WTC11 (cell line): Measurements from ENCODE around the gene CTLA4. TPM values are rescaled to one million over a fixed set of nuclear protein-coding genes. Genes with fewer than 3 reads are reported as not detected.

Experiments used
- ATAC-seq: fragments of 200-7000 bp; cut with Tn5 transposase; 2 replicates; pipeline ENCODE4 v1.10.0; 2021; ENCODE audit warnings: mild to moderate bottlenecking, moderate library complexity
- CTCF ChIA-PET: fragments of 300-600 bp; sonication (Branson Sonifier 250); formaldehyde crosslinking; loops from one replicate; lab custom pipeline; 2021; ENCODE audit warnings: antibody characterized with exemption; lab: Charles Lee
- POLR2A ChIA-PET: fragments of 350-600 bp; sonication (Branson Sonifier 250); formaldehyde crosslinking; loops from one replicate; lab custom pipeline; 2021; ENCODE audit warnings: antibody characterized with exemption; lab: Charles Lee
- DNase-seq: peaks from one replicate; pipeline ENCODE4 v3.0.0; 2021; ENCODE audit warnings: low spot score
- H3K27ac Mint-ChIP-seq: 2 replicates; pipeline ENCODE4 v1.8.0; 2021; ENCODE audit warnings: mixed read lengths
- H3K27me3 Mint-ChIP-seq: 2 replicates; pipeline ENCODE4 v1.8.0; 2021; ENCODE audit warnings: low read depth, mild to moderate bottlenecking, moderate library complexity, mixed read lengths
- H3K36me3 Mint-ChIP-seq: 2 replicates; pipeline ENCODE4 v1.8.0; 2021; ENCODE audit warnings: mixed read lengths
- H3K4me1 Mint-ChIP-seq: 2 replicates; pipeline ENCODE4 v1.8.0; 2022; ENCODE audit warnings: mixed read lengths
- H3K4me3 Mint-ChIP-seq: 2 replicates; pipeline ENCODE4 v1.8.0; 2021; ENCODE audit warnings: mild to moderate bottlenecking, moderate library complexity, mixed read lengths
- H3K9me3 Mint-ChIP-seq: 2 replicates; pipeline ENCODE4 v1.8.0; 2021; ENCODE audit warnings: mixed read lengths
- ATF1 ChIP-seq: sonication (generic); formaldehyde crosslinking; IDR thresholded peaks from 2 replicates; pipeline ENCODE4 v1.8.1; 2023; ENCODE audit warnings: mild to moderate bottlenecking, moderate library complexity, missing genetic modification reagents
- CREB1 ChIP-seq: sonication (generic); formaldehyde crosslinking; IDR thresholded peaks from 2 replicates; pipeline ENCODE4 v1.8.0; 2023; ENCODE audit warnings: mild to moderate bottlenecking, missing genetic modification reagents
- CREM ChIP-seq: sonication (generic); formaldehyde crosslinking; IDR thresholded peaks from 2 replicates; pipeline ENCODE4 v1.8.1; 2022; ENCODE audit warnings: mild to moderate bottlenecking, missing genetic modification reagents, moderate library complexity
- E2F1 ChIP-seq: sonication (generic); formaldehyde crosslinking; IDR thresholded peaks from 2 replicates; pipeline ENCODE4 v1.8.0; 2022; ENCODE audit warnings: mild to moderate bottlenecking, missing genetic modification reagents
- ELF4 ChIP-seq: sonication (generic); formaldehyde crosslinking; IDR thresholded peaks from 2 replicates; pipeline ENCODE4 v1.8.1; 2022; ENCODE audit warnings: low read depth, mild to moderate bottlenecking, moderate library complexity, missing genetic modification reagents
- ESRRA ChIP-seq: sonication (generic); formaldehyde crosslinking; IDR thresholded peaks from 2 replicates; pipeline ENCODE4 v1.8.1; 2022; ENCODE audit warnings: mild to moderate bottlenecking, missing genetic modification reagents, borderline replicate concordance
- FOXP1 ChIP-seq: sonication (generic); formaldehyde crosslinking; IDR thresholded peaks from 2 replicates; pipeline ENCODE4 v1.8.0; 2022; ENCODE audit warnings: missing genetic modification reagents, mild to moderate bottlenecking, moderate library complexity, borderline replicate concordance
- FOXP4 ChIP-seq: sonication (generic); formaldehyde crosslinking; IDR thresholded peaks from 2 replicates; pipeline ENCODE4 v1.8.0; 2022; ENCODE audit warnings: mild to moderate bottlenecking, missing genetic modification reagents
- HMGXB4 ChIP-seq: sonication (generic); formaldehyde crosslinking; IDR thresholded peaks from 2 replicates; pipeline ENCODE4 v1.8.1; 2023; ENCODE audit warnings: mild to moderate bottlenecking, moderate library complexity, missing genetic modification reagents
- NR1H2 ChIP-seq: sonication (generic); formaldehyde crosslinking; IDR thresholded peaks from 2 replicates; pipeline ENCODE4 v1.9.0; 2021; ENCODE audit warnings: mild to moderate bottlenecking, moderate library complexity, missing genetic modification reagents
- NR3C1 ChIP-seq: sonication (generic); formaldehyde crosslinking; conservative IDR thresholded peaks from 2 replicates; pipeline ENCODE4 v1.8.1; 2023; ENCODE audit warnings: low read depth, mild to moderate bottlenecking, missing genetic modification reagents
- TEAD4 ChIP-seq: sonication (generic); formaldehyde crosslinking; IDR thresholded peaks from 2 replicates; pipeline ENCODE4 v1.8.0; 2022; ENCODE audit warnings: mild to moderate bottlenecking, missing genetic modification reagents
- ZBTB43 ChIP-seq: sonication (generic); formaldehyde crosslinking; IDR thresholded peaks from 2 replicates; pipeline ENCODE4 v1.8.1; 2023; ENCODE audit warnings: mild to moderate bottlenecking, missing genetic modification reagents
- ZNF121 ChIP-seq: sonication (generic); formaldehyde crosslinking; IDR thresholded peaks from 2 replicates; pipeline ENCODE4 v1.8.0; 2023; ENCODE audit warnings: missing genetic modification reagents
- ZNF138 ChIP-seq: sonication (generic); formaldehyde crosslinking; conservative IDR thresholded peaks from 2 replicates; pipeline ENCODE4 v1.8.1; 2022; ENCODE audit warnings: mild to moderate bottlenecking, moderate library complexity, missing genetic modification reagents
- ZNF423 ChIP-seq: fragments of 250-450 bp; sonication (Bioruptor Pico); IDR thresholded peaks from 2 replicates; pipeline ENCODE4 v2.1.2; 2022; ENCODE audit warnings: mild to moderate bottlenecking, moderate library complexity
- total RNA-seq: library from RNA; stranded (reverse); gene quantifications from 3 replicates; pipeline ENCODE4 v1.2.3, GENCODE V29; 2021
- TF ChIP-seq, protein P1 (sequence below): fragments of 250-450 bp; sonication (Bioruptor Pico); IDR thresholded peaks from 2 replicates; pipeline ENCODE4 v1.9.0; 2021; ENCODE audit warnings: moderate library complexity, mild to moderate bottlenecking, inconsistent platforms, borderline replicate concordance
- TF ChIP-seq, protein P2 (sequence below): sonication (generic); formaldehyde crosslinking; IDR thresholded peaks from 2 replicates; pipeline ENCODE4 v1.8.0; 2022; ENCODE audit warnings: mild to moderate bottlenecking, missing genetic modification reagents
- TF ChIP-seq, protein P3 (sequence below): sonication (generic); formaldehyde crosslinking; conservative IDR thresholded peaks from 2 replicates; pipeline ENCODE4 v1.8.1; 2022; ENCODE audit warnings: mild to moderate bottlenecking, missing genetic modification reagents
- TF ChIP-seq, protein P4 (sequence below): sonication (generic); formaldehyde crosslinking; IDR thresholded peaks from 2 replicates; pipeline ENCODE4 v1.8.1; 2022; ENCODE audit warnings: low read depth, missing genetic modification reagents, borderline replicate concordance
- TF ChIP-seq, protein P5 (sequence below): fragments of 250-450 bp; sonication (Bioruptor Pico); IDR thresholded peaks from 2 replicates; pipeline ENCODE4 v1.9.0; 2021; ENCODE audit warnings: mild to moderate bottlenecking, borderline replicate concordance

Gene CTLA4
- total RNA-seq, 1 experiment from 2014 or later = 0.31 TPM

GRCh38 chr2:203909261-203909967, 41.8 kb downstream of the CTLA4 start:
- Mint-ChIP-seq H3K4me1 (peaks cover 4% of the 10 kb centered on the region), H3K4me3 (no peak overlapping the region), H3K27ac (no peak overlapping the region), H3K27me3 (no peaks in the 10 kb centered on the region), H3K36me3 (no peaks in the 10 kb centered on the region), H3K9me3 (no peaks in the 10 kb centered on the region)
- ChIA-PET POLR2A (no interaction called here), CTCF (interaction anchor here (0.6 to 2.0 kb wide), 18 partner anchors 9 to 469 kb away, joined by 3 to 17 read pairs (median 3); partner anchors contain the start of gene RAPH1)
- no peak for TF ChIP-seq NR1H2 (CRISPR knock-in tag)
- TF ChIP-seq ZBTB43 = no peak
- TF ChIP-seq, protein P1, sequence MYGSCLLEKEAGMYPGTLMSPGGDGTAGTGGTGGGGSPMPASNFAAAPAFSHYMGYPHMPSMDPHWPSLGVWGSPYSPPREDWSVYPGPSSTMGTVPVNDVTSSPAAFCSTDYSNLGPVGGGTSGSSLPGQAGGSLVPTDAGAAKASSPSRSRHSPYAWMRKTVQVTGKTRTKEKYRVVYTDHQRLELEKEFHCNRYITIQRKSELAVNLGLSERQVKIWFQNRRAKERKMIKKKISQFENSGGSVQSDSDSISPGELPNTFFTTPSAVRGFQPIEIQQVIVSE = no peak
- no peak for TF ChIP-seq HMGXB4
- TF ChIP-seq, protein P2, sequence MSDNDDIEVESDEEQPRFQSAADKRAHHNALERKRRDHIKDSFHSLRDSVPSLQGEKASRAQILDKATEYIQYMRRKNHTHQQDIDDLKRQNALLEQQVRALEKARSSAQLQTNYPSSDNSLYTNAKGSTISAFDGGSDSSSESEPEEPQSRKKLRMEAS (CRISPR knock-in tag) = no peak
- no peak for TF ChIP-seq ZNF423 (CRISPR knock-in tag)
- TF ChIP-seq NR3C1 (CRISPR knock-in tag) = no peak
- TF ChIP-seq, protein P3, sequence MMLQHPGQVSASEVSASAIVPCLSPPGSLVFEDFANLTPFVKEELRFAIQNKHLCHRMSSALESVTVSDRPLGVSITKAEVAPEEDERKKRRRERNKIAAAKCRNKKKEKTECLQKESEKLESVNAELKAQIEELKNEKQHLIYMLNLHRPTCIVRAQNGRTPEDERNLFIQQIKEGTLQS = no peak
- no peak for TF ChIP-seq CREM (CRISPR knock-in tag)
- no peak for TF ChIP-seq FOXP1 (CRISPR knock-in tag)
- TF ChIP-seq CREB1 (CRISPR knock-in tag) = no peak
- TF ChIP-seq, protein P4, sequence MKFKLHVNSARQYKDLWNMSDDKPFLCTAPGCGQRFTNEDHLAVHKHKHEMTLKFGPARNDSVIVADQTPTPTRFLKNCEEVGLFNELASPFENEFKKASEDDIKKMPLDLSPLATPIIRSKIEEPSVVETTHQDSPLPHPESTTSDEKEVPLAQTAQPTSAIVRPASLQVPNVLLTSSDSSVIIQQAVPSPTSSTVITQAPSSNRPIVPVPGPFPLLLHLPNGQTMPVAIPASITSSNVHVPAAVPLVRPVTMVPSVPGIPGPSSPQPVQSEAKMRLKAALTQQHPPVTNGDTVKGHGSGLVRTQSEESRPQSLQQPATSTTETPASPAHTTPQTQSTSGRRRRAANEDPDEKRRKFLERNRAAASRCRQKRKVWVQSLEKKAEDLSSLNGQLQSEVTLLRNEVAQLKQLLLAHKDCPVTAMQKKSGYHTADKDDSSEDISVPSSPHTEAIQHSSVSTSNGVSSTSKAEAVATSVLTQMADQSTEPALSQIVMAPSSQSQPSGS = no peak
- TF ChIP-seq E2F1 (CRISPR knock-in tag) = no peak
- no peak for TF ChIP-seq ESRRA (CRISPR knock-in tag)
- peak; percentile 85 for ATAC-seq
- DNase-seq = no peak

GRCh38 chr2:203909974-203910373, 42.4 kb downstream of the CTLA4 start:
- ATAC-seq (no peak), DNase-seq (no peak)
- no peak overlapping the region for H3K4me3 Mint-ChIP-seq
- H3K27me3 Mint-ChIP-seq = no peaks in the 10 kb centered on the region
- H3K36me3 Mint-ChIP-seq = no peaks in the 10 kb centered on the region
- H3K4me1 Mint-ChIP-seq = peaks cover 4% of the 10 kb centered on the region
- no peak overlapping the region for H3K27ac Mint-ChIP-seq
- ChIA-PET POLR2A (no interaction called here), CTCF (interaction anchor here (0.6 to 2.0 kb wide), 16 partner anchors 8 to 470 kb away, joined by 3 to 17 read pairs (median 3); partner anchors contain the start of gene RAPH1)
- no peaks in the 10 kb centered on the region for H3K9me3 Mint-ChIP-seq
- TF ChIP-seq ZNF138 (CRISPR knock-in tag) (no peak), TEAD4 (CRISPR knock-in tag) (no peak), ZNF423 (CRISPR knock-in tag) (no peak), ZNF121 (CRISPR knock-in tag) (no peak), ELF4 (CRISPR knock-in tag) (no peak), FOXP4 (CRISPR knock-in tag) (no peak), ATF1 (CRISPR knock-in tag) (no peak)
- TF ChIP-seq, protein P5, sequence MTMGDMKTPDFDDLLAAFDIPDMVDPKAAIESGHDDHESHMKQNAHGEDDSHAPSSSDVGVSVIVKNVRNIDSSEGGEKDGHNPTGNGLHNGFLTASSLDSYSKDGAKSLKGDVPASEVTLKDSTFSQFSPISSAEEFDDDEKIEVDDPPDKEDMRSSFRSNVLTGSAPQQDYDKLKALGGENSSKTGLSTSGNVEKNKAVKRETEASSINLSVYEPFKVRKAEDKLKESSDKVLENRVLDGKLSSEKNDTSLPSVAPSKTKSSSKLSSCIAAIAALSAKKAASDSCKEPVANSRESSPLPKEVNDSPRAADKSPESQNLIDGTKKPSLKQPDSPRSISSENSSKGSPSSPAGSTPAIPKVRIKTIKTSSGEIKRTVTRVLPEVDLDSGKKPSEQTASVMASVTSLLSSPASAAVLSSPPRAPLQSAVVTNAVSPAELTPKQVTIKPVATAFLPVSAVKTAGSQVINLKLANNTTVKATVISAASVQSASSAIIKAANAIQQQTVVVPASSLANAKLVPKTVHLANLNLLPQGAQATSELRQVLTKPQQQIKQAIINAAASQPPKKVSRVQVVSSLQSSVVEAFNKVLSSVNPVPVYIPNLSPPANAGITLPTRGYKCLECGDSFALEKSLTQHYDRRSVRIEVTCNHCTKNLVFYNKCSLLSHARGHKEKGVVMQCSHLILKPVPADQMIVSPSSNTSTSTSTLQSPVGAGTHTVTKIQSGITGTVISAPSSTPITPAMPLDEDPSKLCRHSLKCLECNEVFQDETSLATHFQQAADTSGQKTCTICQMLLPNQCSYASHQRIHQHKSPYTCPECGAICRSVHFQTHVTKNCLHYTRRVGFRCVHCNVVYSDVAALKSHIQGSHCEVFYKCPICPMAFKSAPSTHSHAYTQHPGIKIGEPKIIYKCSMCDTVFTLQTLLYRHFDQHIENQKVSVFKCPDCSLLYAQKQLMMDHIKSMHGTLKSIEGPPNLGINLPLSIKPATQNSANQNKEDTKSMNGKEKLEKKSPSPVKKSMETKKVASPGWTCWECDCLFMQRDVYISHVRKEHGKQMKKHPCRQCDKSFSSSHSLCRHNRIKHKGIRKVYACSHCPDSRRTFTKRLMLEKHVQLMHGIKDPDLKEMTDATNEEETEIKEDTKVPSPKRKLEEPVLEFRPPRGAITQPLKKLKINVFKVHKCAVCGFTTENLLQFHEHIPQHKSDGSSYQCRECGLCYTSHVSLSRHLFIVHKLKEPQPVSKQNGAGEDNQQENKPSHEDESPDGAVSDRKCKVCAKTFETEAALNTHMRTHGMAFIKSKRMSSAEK (CRISPR knock-in tag) = no peak
